Nephron (organoid): Measurements from ENCODE around the gene ACTR5.
A peak's percentile ranks its signal among the peaks of the same experiment; 100 is the strongest.

Experiments used
- H3K27ac Mint-ChIP-seq, 3 experiments: 2 replicates each; pipeline ENCODE4 v1.8.0; 2020; ENCODE audit warnings: mixed read lengths in 3 of 3, mild to moderate bottlenecking in 2 of 3, moderate library complexity in 1 of 3
- H3K27me3 Mint-ChIP-seq: 2 replicates; pipeline ENCODE4 v1.8.0; 2021; ENCODE audit warnings: low read depth, mild to moderate bottlenecking, moderate library complexity, mixed read lengths
- H3K36me3 Mint-ChIP-seq: 2 replicates; pipeline ENCODE4 v1.8.0; 2020; ENCODE audit warnings: low read depth, mixed read lengths
- H3K4me1 Mint-ChIP-seq: 2 replicates; pipeline ENCODE4 v1.8.0; 2020; ENCODE audit warnings: mixed read lengths
- H3K4me3 Mint-ChIP-seq, 3 experiments: 2 replicates each; pipeline ENCODE4 v1.8.0; 2020; ENCODE audit warnings: mild to moderate bottlenecking in 3 of 3, mixed read lengths in 3 of 3, moderate library complexity in 2 of 3
- H3K9me3 Mint-ChIP-seq: 2 replicates; pipeline ENCODE4 v1.8.0; 2020; ENCODE audit warnings: mixed read lengths
- CTCF ChIP-seq, 3 experiments: fragments of 200-600 bp; sonication (generic); IDR thresholded peaks; one replicate each; pipeline ENCODE4 v1.5.0; 2021; ENCODE audit warnings: antibody characterized with exemption in 3 of 3; ENCODE audit not compliant: unreplicated experiment in 3 of 3

ACTR5 gene

DNA sequence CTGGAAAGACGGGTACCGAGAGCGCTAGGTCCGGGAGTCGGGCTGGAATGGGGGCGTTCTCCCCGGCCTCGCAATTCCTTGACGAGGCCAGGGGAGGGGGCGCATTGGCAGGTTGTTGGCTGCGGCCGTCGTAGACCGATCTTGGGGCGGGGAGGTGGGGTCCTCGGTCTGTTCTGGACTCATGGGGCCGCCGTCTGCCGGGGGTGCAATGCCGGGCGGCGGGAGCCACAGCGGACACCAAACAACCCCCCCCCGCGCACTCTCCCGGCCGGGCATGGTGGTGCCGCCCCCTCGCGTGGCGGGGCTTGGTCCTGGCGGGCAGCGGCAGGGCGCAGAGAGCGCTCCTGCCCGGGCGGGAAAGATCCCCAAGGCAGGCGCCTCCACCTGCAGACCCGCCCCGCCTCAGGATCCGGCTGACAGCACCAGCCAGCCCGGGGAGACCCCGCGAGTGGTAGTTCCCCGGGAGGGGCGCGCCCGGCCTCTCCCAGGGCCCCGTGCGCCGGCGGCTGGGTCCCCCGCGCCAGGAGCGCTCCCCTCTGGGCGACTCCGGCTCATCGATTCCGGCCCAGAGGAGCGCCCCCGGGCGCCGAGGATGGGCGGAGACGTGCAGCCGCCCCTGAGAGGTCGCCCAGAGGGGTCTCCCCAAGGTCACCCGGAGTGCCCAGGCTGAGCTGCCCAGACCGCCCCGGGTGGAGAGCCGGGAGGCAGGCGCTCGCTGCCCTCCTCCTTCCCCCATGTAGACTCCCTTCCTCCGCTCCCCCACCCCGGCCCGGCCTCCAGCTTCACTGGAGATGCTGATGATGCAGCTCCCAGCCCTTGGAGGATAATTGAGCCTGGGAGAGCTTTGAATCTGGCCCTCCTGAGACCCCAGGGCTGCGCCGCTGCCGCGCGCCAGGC, 57.9 kb downstream of the ACTR5 start:
- Mint-ChIP-seq H3K4me3 (peak overlapping the region; percentile 75 to 80 (median 78)), H3K36me3 (no peaks in the 10 kb centered on the region), H3K4me1 (peaks cover 6% of the 10 kb centered on the region), H3K9me3 (no peaks in the 10 kb centered on the region), H3K27me3 (peaks cover 69% of the 10 kb centered on the region), H3K27ac (no peak overlapping the region)
- no peak for TF ChIP-seq CTCF (IDR thresholded peaks at IDR 0.05; ENCODE audit: unreplicated experiment in 3 of 3)

DNA sequence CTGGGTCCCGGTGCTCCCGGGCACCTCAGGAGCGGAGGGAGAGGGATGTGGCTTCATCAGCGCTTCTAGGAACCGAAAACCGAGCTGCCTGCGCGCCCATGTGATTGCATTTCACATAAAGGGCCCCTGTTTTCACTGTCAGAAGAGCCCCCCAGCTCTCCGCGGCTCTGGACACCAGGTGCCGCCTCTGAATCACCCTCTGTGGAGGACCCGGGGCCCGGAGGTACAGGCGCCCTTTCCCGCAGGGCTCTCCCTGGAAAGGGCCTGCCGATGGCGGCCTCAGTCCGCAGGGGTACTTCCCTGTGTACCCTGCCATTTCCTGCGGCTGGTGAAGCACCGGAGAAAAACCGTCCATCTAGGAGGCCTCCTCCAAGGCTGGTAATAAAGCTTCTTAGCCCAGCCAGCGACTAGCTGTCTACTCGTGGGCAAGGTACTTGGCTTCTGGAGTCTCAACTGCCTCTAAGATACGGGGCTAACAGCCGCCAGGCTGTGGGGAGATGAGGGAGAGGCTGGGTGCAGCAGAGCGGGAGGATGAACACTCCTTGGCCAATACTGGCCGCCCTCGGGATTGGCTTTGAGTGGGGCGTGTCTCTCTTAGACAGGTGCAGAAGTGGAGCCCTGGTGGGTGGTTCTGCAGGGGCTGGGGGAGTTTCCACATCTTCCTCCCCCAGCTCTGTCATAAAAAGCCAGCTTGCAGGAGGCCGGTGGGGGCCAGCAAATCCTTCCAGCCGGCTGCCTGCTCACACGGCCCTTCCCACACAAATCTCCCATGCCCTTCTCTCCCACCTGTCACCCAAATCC, 58.8 kb downstream of the ACTR5 start:
- no peak for TF ChIP-seq CTCF (IDR thresholded peaks at IDR 0.05; ENCODE audit: unreplicated experiment in 3 of 3)
- Mint-ChIP-seq H3K4me1 (peaks cover 6% of the 10 kb centered on the region), H3K4me3 (peak overlapping the region; percentile 78 to 83 (median 79)), H3K36me3 (no peaks in the 10 kb centered on the region), H3K27me3 (peaks cover 77% of the 10 kb centered on the region), H3K9me3 (no peaks in the 10 kb centered on the region), H3K27ac (no peak overlapping the region)

- TF ChIP-seq CTCF (IDR thresholded peaks at IDR 0.05; ENCODE audit: unreplicated experiment in 3 of 3), result no peak
- Mint-ChIP-seq H3K4me1 (peaks cover 6% of the 10 kb centered on the region), H3K27me3 (peaks cover 73% of the 10 kb centered on the region), H3K4me3 (no peak overlapping the region), H3K27ac (no peak overlapping the region), H3K9me3 (no peaks in the 10 kb centered on the region), H3K36me3 (no peaks in the 10 kb centered on the region)
These were observed 61.7 kb downstream of the ACTR5 start for GRCh38 chr20:38809942-38810341.

- H3K4me3 Mint-ChIP-seq, result no peak overlapping the region
- H3K9me3 Mint-ChIP-seq, result peaks cover 5% of the 10 kb centered on the region
- H3K27me3 Mint-ChIP-seq, result peaks cover 67% of the 10 kb centered on the region
- H3K4me1 Mint-ChIP-seq, result peaks cover 6% of the 10 kb centered on the region
- no peak for TF ChIP-seq CTCF (IDR thresholded peaks at IDR 0.05; ENCODE audit: unreplicated experiment in 3 of 3)
- no peaks in the 10 kb centered on the region for H3K36me3 Mint-ChIP-seq
- no peak overlapping the region for H3K27ac Mint-ChIP-seq
These were observed 62.8 kb downstream of the ACTR5 start for GRCh38 chr20:38810926-38811630.

- H3K4me1 Mint-ChIP-seq, result peaks cover 6% of the 10 kb centered on the region
- H3K27ac Mint-ChIP-seq, result no peak overlapping the region
- H3K27me3 Mint-ChIP-seq, result peaks cover 69% of the 10 kb centered on the region
- no peak for TF ChIP-seq CTCF (IDR thresholded peaks at IDR 0.05; ENCODE audit: unreplicated experiment in 3 of 3)
- H3K36me3 Mint-ChIP-seq, result no peaks in the 10 kb centered on the region
- H3K4me3 Mint-ChIP-seq, result no peak overlapping the region
- peaks cover 5% of the 10 kb centered on the region for H3K9me3 Mint-ChIP-seq
These were observed 63.5 kb downstream of the ACTR5 start for GRCh38 chr20:38811769-38812168.
